ENCODE measurements around the gene SLC11A1.

SLC11A1 gene

DNA sequence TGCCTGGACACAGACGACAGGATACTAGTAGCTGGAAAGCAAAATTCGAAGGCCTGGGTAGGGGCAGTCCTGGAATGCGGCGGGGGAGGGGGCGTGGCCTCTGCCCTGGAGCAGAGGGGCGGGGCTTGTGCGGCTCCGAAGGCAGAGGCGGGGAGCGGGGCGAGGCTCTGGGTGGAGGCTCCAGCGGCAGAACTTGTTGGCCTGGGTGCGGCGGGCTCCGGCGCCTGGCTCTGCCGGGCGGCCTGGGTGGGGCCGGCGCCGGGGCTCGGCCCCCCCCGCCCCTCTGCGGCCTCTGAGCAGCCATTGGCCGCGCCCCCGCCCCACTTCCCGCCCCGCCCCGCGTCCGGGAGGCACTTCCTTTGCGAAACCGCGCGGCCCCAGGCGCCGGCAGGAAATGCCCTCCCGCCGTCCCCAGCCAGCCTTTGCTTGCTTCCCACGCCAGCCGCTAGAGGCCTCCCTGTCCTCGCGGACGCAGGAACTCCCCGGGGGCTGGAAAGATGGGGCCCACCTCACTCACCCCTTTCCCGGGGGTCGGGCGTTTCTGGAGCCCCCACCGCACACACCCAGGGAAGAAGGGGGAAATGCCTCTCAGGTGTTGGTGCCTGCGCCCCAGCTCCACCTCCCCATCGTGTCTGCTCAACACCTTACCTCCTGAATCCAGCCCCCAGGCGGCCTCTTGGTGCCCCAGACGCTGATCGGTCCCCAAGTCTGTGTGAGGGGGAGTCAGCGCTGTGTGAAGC is 24.3 kb downstream of the SLC11A1 start:
- peak; percentile 90 for DNase-seq

DNA sequence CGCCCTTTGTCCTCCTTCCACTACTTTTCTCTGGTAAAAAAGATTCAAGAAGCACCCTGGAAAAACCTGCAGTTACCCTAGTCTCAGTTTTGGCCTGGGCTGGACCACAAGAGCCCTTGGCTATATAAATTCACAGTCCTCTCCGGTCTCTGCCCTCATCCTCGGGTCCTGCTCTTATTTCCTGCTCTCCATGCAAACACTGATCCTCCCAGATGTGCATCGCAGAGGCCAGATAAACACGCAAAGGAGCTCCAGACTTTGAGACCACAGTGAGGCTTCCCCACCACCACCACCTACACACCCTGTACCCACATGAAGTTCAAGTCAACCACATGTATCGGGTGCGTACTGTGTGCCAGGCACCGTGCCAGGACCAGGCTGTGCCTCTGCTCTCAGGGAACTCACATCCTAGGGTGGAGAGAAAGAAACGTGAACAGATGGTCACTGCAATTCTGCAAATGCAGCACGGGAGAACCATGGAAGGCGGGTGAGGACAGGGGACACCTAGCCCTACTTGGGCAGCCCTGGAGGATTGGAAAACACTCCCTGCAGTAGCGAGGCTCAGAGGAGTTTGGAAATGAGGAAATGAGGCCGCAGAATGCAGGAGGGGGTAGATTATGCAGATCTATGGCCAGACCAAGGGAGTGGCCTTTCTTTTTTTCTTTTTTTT is 25.0 kb downstream of the SLC11A1 start:
- peak; percentile 72 for DNase-seq

DNA sequence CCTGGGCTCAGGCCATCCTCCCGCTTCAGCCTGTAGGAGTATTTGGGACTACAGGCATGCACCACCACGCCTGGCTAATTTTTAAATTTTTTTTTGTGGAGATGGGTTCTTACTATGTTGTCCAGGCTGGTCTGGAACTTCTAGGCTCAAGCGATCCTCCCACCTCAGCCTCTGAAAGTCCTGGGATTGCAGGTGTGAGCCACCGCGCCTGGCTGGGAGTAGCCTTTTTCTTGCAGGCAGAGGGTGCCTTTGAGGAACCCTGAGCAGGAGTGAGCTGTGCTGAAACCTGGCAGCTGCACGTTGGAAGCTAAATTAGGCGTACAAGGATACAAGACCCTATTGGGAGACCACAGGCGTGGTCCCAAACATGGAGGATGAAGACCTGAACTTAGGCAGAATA is 25.6 kb downstream of the SLC11A1 start:
- DNase-seq, result no peak

DNA sequence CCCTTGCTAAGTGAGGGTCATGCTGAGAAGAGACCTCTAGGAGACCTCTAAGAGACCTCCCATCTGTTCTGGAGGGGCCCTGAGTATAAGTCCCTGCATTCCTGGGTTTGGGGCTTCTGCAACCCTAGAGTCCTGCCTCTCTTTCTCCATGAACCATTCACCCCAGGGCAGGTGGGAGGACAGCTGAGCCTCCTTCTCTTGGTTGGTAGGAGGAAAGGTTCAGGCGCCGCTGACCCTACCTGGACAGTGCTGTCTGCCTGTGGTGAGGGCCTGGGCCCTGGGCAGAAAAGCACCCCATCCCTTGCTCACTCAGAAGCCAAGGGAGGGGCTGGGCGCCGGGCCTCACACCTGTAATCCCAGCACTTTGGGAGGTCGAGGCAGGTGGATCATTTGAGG is 36.2 kb downstream of the SLC11A1 start:
- no peak for DNase-seq

GRCh38 chr2:218418717-218419458 is 36.8 kb downstream of the SLC11A1 start, which contains the start of gene VIL1:
Gene VIL1 (plus strand): TSS chr2:218419123. CDS start chr2:218423779, 4,656 bp downstream.
- no peak for DNase-seq

DNA sequence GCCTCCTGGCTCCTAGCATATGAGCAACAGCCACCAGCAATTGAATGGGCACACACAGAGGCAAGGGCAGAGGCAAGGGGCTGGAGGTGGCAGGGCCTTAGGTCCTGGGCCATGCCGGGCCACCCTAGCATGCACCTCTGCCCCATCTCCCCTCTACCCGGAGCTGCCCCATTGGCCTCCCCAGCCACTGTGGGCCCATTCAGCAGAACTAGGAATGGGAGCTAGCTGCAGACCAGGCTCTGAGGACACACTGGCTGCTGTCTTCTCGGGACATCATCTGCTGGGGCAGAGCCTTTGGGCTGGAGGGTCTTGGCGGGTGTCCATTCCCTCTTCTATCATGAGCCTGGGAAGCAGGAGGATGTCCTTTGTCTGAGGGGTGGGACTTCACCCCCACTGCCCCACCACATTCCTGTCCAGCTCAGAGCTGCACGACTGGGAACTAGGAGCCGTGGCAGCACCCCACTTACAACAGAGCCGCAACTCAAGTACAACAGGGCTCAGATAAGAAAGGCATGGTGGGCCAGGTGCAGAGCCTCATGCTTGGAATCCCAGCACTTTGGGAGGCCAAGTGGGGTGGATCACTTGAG is 37.6 kb downstream of the SLC11A1 start:
- DNase-seq, result no peak

- DNase-seq, result no peak
Measured at GRCh38 chr2:218421027-218421426, 39.0 kb downstream of the SLC11A1 start.

DNA sequence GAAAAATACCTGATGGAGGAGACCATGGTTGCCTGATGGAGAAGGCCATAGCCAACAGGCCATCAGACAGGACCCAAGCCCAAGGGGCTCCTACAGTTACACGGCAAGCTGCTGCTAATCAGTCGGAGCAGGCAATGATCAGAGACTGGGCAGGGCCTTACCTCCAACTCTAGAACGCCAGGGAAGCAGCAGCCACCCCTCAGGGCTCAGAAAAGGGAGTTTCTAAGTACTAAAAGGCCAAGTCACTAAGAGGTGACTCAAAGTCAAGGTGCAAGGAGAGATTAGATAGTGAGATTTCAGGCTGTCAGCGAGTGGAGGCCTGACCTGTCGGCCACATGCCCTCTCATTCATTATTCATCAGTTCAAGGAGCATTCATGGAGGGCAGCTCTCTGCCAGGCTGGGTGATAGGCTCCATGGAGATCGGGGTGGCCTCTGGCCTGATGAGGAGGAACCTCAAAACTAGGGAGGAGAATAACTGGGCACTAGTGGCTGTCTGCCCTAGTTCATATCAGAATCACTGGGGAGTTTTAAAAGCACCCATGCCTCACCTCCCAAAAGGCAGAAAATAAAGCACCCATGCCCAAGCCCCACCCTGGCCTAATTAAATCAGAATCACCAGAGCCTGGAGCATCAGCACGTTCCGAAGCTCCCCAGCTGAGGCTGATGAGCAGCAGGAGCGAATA is 40.5 kb downstream of the SLC11A1 start:
- DNase-seq, result no peak

- no peak for DNase-seq
Measured at GRCh38 chr2:218423584-218423983, 41.5 kb downstream of the SLC11A1 start.

GRCh38 chr2:218425531-218425930 is 43.5 kb downstream of the SLC11A1 start:
- DNase-seq, result no peak

DNA sequence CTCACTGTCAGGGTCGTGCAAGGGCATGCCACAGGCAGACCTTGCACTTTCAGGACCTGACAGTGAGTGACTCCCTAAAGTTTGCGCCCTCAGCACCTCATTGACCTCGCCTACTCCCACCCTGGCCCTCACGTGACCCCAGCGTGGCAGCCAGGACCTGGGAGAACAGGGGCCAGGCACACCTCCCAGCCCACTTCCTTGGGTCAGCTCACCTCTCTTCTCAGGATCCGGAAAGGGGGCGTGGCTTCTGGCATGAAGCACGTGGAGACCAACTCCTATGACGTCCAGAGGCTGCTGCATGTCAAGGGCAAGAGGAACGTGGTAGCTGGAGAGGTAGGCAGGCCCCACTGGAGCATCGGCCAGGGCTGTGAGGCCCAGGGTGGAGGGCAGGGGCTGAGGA is 45.7 kb downstream of the SLC11A1 start:
- DNase-seq, result no peak

- no peak for DNase-seq
Measured at GRCh38 chr2:218428846-218429558, 46.9 kb downstream of the SLC11A1 start.

GRCh38 chr2:218429911-218430692 is 48.0 kb downstream of the SLC11A1 start:
- DNase-seq, result no peak

DNA sequence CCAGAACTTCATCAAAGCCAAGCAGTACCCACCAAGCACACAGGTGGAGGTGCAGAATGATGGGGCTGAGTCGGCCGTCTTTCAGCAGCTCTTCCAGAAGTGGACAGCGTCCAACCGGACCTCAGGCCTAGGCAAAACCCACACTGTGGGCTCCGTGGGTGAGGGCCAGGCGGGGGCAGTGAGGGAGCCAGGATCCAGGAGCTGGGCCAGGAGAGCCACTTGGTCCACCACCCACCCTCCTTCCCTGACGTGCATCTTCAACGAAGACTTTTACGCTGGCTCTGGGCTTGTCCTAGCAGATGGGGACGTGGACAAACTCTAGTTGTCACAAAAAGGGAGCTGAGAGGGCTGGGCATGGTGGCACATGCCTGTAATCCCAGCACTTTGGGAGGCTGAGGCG is 48.6 kb downstream of the SLC11A1 start:
- no peak for DNase-seq

- no peak for DNase-seq
Measured at GRCh38 chr2:218431878-218432277, 49.8 kb downstream of the SLC11A1 start.

DNA sequence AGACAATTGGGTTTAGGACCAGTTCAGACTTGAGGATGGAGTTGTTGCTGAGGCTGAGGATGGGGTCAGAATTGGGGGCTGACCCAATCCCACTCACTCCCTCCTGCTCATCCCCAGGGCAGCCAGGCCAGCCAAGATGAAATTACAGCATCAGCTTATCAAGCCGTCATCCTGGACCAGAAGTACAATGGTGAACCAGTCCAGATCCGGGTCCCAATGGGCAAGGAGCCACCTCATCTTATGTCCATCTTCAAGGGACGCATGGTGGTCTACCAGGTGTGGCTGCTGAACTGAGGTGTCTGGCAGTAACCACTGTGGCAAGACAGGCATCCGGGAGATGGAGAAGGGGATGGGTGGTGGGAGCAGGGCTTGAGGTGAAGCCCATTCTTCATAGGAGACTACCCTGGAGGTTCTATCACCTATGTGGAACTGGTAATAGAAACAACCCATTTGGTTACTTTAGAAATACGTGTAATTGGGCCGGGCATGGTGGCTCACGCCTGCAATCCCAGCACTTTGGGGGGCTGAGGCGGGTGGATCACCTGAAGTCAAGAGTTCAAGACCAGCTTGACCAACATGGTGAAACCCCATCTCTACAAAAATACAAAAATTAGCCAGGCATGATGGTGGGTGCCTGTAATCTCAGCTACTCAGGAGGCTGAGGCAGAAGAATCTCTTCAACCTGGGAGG is 50.7 kb downstream of the SLC11A1 start:
- no peak for DNase-seq

DNA sequence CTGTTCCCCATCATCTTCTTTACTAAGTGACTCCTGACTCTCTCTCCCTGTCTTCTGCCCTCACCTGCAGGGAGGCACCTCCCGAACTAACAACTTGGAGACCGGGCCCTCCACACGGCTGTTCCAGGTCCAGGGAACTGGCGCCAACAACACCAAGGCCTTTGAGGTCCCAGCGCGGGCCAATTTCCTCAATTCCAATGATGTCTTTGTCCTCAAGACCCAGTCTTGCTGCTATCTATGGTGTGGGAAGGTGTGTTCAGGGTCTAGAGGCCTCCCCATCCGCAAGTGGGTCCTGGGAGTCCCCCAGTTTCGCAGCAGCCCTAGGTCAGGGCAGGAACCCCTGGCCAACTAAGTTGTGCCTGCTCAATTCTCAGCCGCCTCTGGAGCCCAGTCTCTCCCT is 52.4 kb downstream of the SLC11A1 start:
- no peak for DNase-seq

DNA sequence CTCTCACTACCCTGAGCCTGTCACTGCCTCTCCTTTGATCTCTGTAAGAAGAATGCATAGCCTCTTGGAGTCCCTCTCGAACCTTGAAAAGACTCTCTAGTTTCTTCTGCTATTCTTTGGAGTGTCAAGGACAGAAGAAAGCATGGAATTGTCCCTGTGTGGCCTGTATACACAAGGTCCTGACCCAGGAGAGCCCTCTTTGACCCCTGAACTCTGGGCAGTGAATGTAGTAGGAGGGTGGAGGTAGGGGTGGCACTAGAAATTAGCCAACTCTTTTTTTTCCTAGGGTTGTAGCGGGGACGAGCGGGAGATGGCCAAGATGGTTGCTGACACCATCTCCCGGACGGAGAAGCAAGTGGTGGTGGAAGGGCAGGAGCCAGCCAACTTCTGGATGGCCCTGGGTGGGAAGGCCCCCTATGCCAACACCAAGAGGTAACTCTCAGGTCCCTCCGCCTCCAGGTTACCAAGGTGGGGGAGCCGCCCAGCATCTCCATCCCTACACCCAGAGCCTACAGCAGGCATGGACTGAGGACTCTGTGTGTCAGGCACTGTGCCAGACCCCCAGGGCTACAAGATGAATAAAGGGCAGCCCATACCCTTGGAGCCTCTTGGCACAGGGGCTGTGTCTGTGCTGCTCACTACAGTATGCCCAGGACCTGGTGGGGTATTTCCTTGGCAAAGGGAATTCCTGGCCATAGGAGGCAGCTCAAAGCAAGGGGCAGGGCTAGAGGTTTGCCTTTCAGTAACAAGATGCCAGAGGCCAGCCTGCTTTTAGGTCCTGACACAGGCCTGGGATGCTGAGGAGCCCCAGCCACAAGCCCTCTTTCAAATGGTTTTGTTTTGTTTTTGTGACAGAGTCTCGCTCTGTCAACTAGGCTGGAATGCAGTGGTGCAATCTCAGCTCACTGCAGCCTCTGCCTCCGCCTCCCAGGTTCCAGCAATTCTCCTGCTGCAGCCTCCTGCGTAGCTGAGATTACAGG is 53.2 kb downstream of the SLC11A1 start:
- DNase-seq, result no peak

GRCh38 chr2:218436992-218437391 is 54.9 kb downstream of the SLC11A1 start:
- DNase-seq, result no peak

Data from GF-D8 (cell line).